H1 (cell line): ENCODE measurements around the gene HMGA1. TPM values are rescaled to one million over a fixed set of nuclear protein-coding genes. Genes with fewer than 3 reads are reported as not detected.

Experiments
- CTCF ChIA-PET: fragments of 300-600 bp; sonication (Branson Sonifier 250); formaldehyde crosslinking; loops from one replicate; lab custom pipeline; 2021; ENCODE audit not compliant: partially characterized antibody; lab: Charles Lee
- POLR2A ChIA-PET: fragments of 300-600 bp; sonication (Branson Sonifier 250); formaldehyde crosslinking; loops from one replicate; lab custom pipeline; 2021; ENCODE audit warnings: inconsistent platforms; ENCODE audit not compliant: partially characterized antibody; lab: Charles Lee
- DNase-seq, 2 experiments: peaks; one replicate each; pipeline versions ENCODE4 v3.0.0 to v3.0.0-alpha.2; 2010 to 2022; ENCODE audit warnings: low spot score in 2 of 2, low read depth in 1 of 2, mixed read lengths in 1 of 2
- FAIRE-seq: peaks from 2 replicates; lab custom pipeline; 2011; peaks lifted over from hg19 to GRCh38; lab: Jason Lieb, UNC
- H2AFZ ChIP-seq: 2 replicates; pipeline ENCODE4 v1.8.1; 2012; ENCODE audit warnings: low read length, inconsistent platforms
- H2AK5ac ChIP-seq: 2 replicates; pipeline ENCODE4 v1.6.1; 2013; ENCODE audit warnings: low read depth, low read length
- H2BK120ac ChIP-seq: replicated peaks from 2 replicates; pipeline ENCODE3; 2013; ENCODE audit warnings: low read depth, low read length, inconsistent platforms
- H2BK12ac ChIP-seq: 2 replicates; pipeline ENCODE4 v1.6.1; 2013; ENCODE audit warnings: low read depth, low read length
- H2BK15ac ChIP-seq: 2 replicates; pipeline ENCODE4 v1.6.1; 2013; ENCODE audit warnings: low read length
- H2BK20ac ChIP-seq: 2 replicates; pipeline ENCODE4 v1.6.1; 2013; ENCODE audit warnings: low read length
- H2BK5ac ChIP-seq: 2 replicates; pipeline ENCODE4 v1.6.1; 2013; ENCODE audit warnings: low read depth, low read length
- H3K14ac ChIP-seq: 2 replicates; pipeline ENCODE4 v1.6.1; 2013; ENCODE audit warnings: inconsistent platforms; ENCODE audit not compliant: insufficient read length
- H3K18ac ChIP-seq: 2 replicates; pipeline ENCODE4 v1.6.1; 2013; ENCODE audit warnings: low read length; ENCODE audit errors: extremely low read depth
- H3K23ac ChIP-seq: 2 replicates; pipeline ENCODE4 v1.6.1; 2013; ENCODE audit warnings: inconsistent platforms; ENCODE audit not compliant: insufficient read length
- H3K23me2 ChIP-seq: 2 replicates; pipeline ENCODE4 v1.6.1; 2013; ENCODE audit warnings: low read depth, low read length
- H3K27ac ChIP-seq: 2 replicates; pipeline ENCODE4 v1.6.1; 2011; ENCODE audit warnings: low read depth, low read length, inconsistent platforms
- H3K27me3 ChIP-seq, 4 experiments: replicated peaks in 1 of 4; 1 replicate in 1 of 4; 2 replicates in 3 of 4; pipeline versions ENCODE4 v1.6.1 to v1.8.1; 2011 to 2013; ENCODE audit warnings: low read length in 3 of 4, mild to moderate bottlenecking in 3 of 4, inconsistent platforms in 2 of 4, mixed read lengths in 2 of 4, moderate library complexity in 1 of 4; ENCODE audit not compliant: control insufficient read depth in 3 of 4, insufficient read depth in 3 of 4; ENCODE audit errors: extremely low read depth in 1 of 4
- H3K36me3 ChIP-seq, 4 experiments: 2 replicates each; pipeline versions ENCODE4 v1.6.1 to v1.8.1; 2011 to 2013; ENCODE audit warnings: mild to moderate bottlenecking in 4 of 4, low read length in 3 of 4, moderate library complexity in 2 of 4, control low read depth in 1 of 4, inconsistent platforms in 1 of 4; ENCODE audit not compliant: insufficient read depth in 4 of 4, control insufficient read depth in 2 of 4
- H3K4ac ChIP-seq: replicated peaks from 2 replicates; pipeline ENCODE3; 2013; ENCODE audit warnings: low read length, low read depth, mixed read lengths, inconsistent platforms; ENCODE audit not compliant: insufficient read length
- H3K4me1 ChIP-seq, 4 experiments: replicated peaks in 1 of 4; 1 replicate in 1 of 4; 2 replicates in 3 of 4; pipeline versions ENCODE4 v1.6.1 to v1.8.1; 2011 to 2013; ENCODE audit warnings: low read length in 3 of 4, inconsistent platforms in 2 of 4, mixed read lengths in 1 of 4; ENCODE audit not compliant: insufficient read depth in 4 of 4, control insufficient read depth in 3 of 4
- H3K4me2 ChIP-seq, 2 experiments: 2 replicates each; pipeline versions ENCODE4 v1.6.1 to v1.8.1; 2011 to 2013; ENCODE audit warnings: low read depth in 2 of 2, low read length in 2 of 2, control low read depth in 1 of 2, inconsistent platforms in 1 of 2, mild to moderate bottlenecking in 1 of 2; ENCODE audit not compliant: insufficient read depth in 1 of 2
- H3K4me3 ChIP-seq, 4 experiments: fragments of 200-600, 300-600 bp in 1 of 4; sonication (generic), shearing (Covaris generic), sonication (Bioruptor Twin) in 1 of 4; 2 replicates each; pipeline versions ENCODE4 v1.5.1 to v1.8.1; 2011 to 2016; ENCODE audit warnings: low read length in 4 of 4, low read depth in 3 of 4, control low read depth in 2 of 4, inconsistent platforms in 2 of 4, mild to moderate bottlenecking in 2 of 4, mixed read lengths in 1 of 4, moderate library complexity in 1 of 4; ENCODE audit not compliant: insufficient read depth in 2 of 4; ENCODE audit errors: extremely low read depth in 1 of 4
- H3K56ac ChIP-seq: replicated peaks from 2 replicates; pipeline ENCODE3; 2013; ENCODE audit warnings: low read depth, mild to moderate bottlenecking, mixed read lengths, low read length, inconsistent platforms; ENCODE audit not compliant: insufficient read length
- H3K79me1 ChIP-seq: 2 replicates; pipeline ENCODE4 v1.6.1; 2013; ENCODE audit warnings: low read depth, low read length, control low read depth
- H3K79me2 ChIP-seq, 2 experiments: 2 replicates each; pipeline versions ENCODE4 v1.6.1 to v1.8.1; 2012 to 2013; ENCODE audit warnings: low read length in 2 of 2, mild to moderate bottlenecking in 2 of 2, inconsistent platforms in 1 of 2; ENCODE audit not compliant: insufficient read depth in 2 of 2, control insufficient read depth in 1 of 2
- H3K9ac ChIP-seq, 4 experiments: replicated peaks in 1 of 4; 1 replicate in 1 of 4; 2 replicates in 3 of 4; pipeline versions ENCODE4 v1.6.1 to v1.8.1; 2011 to 2013; ENCODE audit warnings: low read depth in 3 of 4, low read length in 3 of 4, control low read depth in 2 of 4, mild to moderate bottlenecking in 2 of 4, moderate library complexity in 2 of 4, inconsistent platforms in 1 of 4; ENCODE audit errors: extremely low read depth in 1 of 4
- H3K9me3 ChIP-seq, 2 experiments: 2 replicates each; pipeline versions ENCODE4 v1.6.1 to v1.8.1; 2012 to 2013; ENCODE audit warnings: mild to moderate bottlenecking in 2 of 2, moderate library complexity in 2 of 2, control low read depth in 1 of 2, inconsistent platforms in 1 of 2, low read depth in 1 of 2, low read length in 1 of 2, mixed read lengths in 1 of 2; ENCODE audit not compliant: insufficient read depth in 2 of 2
- H4K20me1 ChIP-seq, 2 experiments: replicated peaks in 1 of 2; 2 replicates each; pipeline versions ENCODE3 to v1.8.1; 2011 to 2013; ENCODE audit warnings: inconsistent platforms in 2 of 2, low read length in 2 of 2, mild to moderate bottlenecking in 1 of 2; ENCODE audit not compliant: insufficient read depth in 2 of 2, control insufficient read depth in 1 of 2
- H4K5ac ChIP-seq: 2 replicates; pipeline ENCODE4 v1.6.1; 2013; ENCODE audit warnings: low read length, low read depth, mixed read lengths, inconsistent platforms; ENCODE audit not compliant: insufficient read length
- H4K8ac ChIP-seq: 2 replicates; pipeline ENCODE4 v1.8.0; 2013; ENCODE audit warnings: mild to moderate bottlenecking, moderate library complexity, low read length, inconsistent platforms; ENCODE audit not compliant: insufficient read depth; ENCODE audit errors: extremely low read depth
- H4K91ac ChIP-seq: replicated peaks from 2 replicates; pipeline ENCODE3; 2013; ENCODE audit warnings: low read length, mixed read lengths, inconsistent platforms; ENCODE audit not compliant: insufficient read length
- CEBPB ChIP-seq: IDR thresholded peaks from 2 replicates; pipeline ENCODE4 v1.6.1; 2012; ENCODE audit warnings: low read depth, low read length
- CHD2 ChIP-seq: IDR thresholded peaks from 2 replicates; pipeline ENCODE4 v1.6.1; 2012; ENCODE audit warnings: low read length, improper control_type of control experiment
- POU5F1 ChIP-seq: IDR thresholded peaks from 2 replicates; pipeline ENCODE4 v1.6.1; 2011; ENCODE audit warnings: low read depth, mild to moderate bottlenecking, low read length, moderate library complexity
- SRF ChIP-seq: IDR thresholded peaks from 2 replicates; pipeline ENCODE4 v1.6.1; 2011; ENCODE audit warnings: mild to moderate bottlenecking, low read depth, low read length, moderate library complexity
- SUZ12 ChIP-seq: fragments of 200-600 bp; sonication (generic); IDR thresholded peaks from 2 replicates; pipeline ENCODE4 v1.6.1; 2012; ENCODE audit warnings: mild to moderate bottlenecking, inconsistent platforms, low read length, moderate library complexity, mixed read lengths
- YY1 ChIP-seq: IDR thresholded peaks from 2 replicates; pipeline ENCODE4 v1.6.1; 2011; ENCODE audit warnings: low read depth, mild to moderate bottlenecking, low read length
- WGBS, 2 experiments: shearing (Covaris generic) in 1 of 2; methylation state at CpG; one replicate each; pipeline versions ENCODE4 v1.1.6 to v1.1.7; 2013 to 2015; ENCODE audit warnings: low lambda C conversion rate in 2 of 2, mixed read lengths in 2 of 2, inconsistent platforms in 1 of 2, low coverage in 1 of 2, missing lambda C conversion rate in 1 of 2; ENCODE audit not compliant: insufficient replicate concordance in 2 of 2, insufficient coverage in 1 of 2, insufficient read length in 1 of 2; ENCODE audit errors: extremely low coverage in 1 of 2, missing lambda C conversion rate in 1 of 2; 5-methylcytosine and 5-hydroxymethylcytosine counted together
- polyA plus RNA-seq, 7 experiments: library from polyadenylated mRNA; depleted of rRNA in 3 of 7; stranded (reverse) in 5 of 7; unstranded in 2 of 7; fragments of >200 nt in 5 of 7; fragments of 200-250 nt in 2 of 7; gene quantifications; 1 replicate in 5 of 7; 2 replicates in 1 of 7; 4 replicates in 1 of 7; pipeline versions ENCODE4 v1.2.1 to v1.2.3, GENCODE V29; 2011 to 2013; ENCODE audit warnings: missing spikeins in 2 of 7, mixed read lengths in 2 of 7
- total RNA-seq: library from RNA; stranded (reverse); fragmentation: NEBNext Ultra II Directional; extraction: Animal tissue kit (Norgen Biotek cat#: 25700); gene quantifications from 2 replicates; pipeline ENCODE4 v1.2.1, GENCODE V29; 2021

The HMGA1 gene
- total and polyA plus RNA-seq, 2 of the 8 experiments (the other 6 are each of a cell fraction or from before 2014, with no cell fraction given), result 1,557 to 2,636 TPM

- H3K27me3 ChIP-seq, result no peaks in the 10 kb centered on the region
- H4K20me1 ChIP-seq, result no peaks in the 10 kb centered on the region
- H3K4me3 ChIP-seq, result no peak overlapping the region
- H2BK15ac ChIP-seq, result no peak overlapping the region
- H3K9ac ChIP-seq, result no peak overlapping the region
- 97% methylated on average over 3 of the region's 3 CpGs; no CpG with 5 or more reads in 1 of the 2 experiments for WGBS, 2 experiments
- H3K23me2 ChIP-seq, result peaks cover 3% of the 10 kb centered on the region; the same call in 1 of the 2 replicates
- H4K8ac ChIP-seq, result no peak overlapping the region
- H2BK5ac ChIP-seq, result peak overlapping the region; percentile 55; the same call in 1 of the 2 replicates
- TF ChIP-seq YY1, result 0 out of 2 replicates have a peak, but pooled peaks have one; percentile 45
- TF ChIP-seq CHD2, result no peak
- TF ChIP-seq SUZ12, result no peak
- no peak for TF ChIP-seq SRF
- no peak for TF ChIP-seq POU5F1
- TF ChIP-seq CEBPB, result no peak
- H2AFZ ChIP-seq, result no peak overlapping the region
- H3K14ac ChIP-seq, result no peak overlapping the region
- H2BK120ac ChIP-seq, result no peak overlapping the region
- no peak overlapping the region for H3K27ac ChIP-seq
- no peak overlapping the region for H2AK5ac ChIP-seq
- no peaks in the 10 kb centered on the region for H3K36me3 ChIP-seq
- no peaks in the 10 kb centered on the region for H3K79me2 ChIP-seq
- CTCF ChIA-PET, result interaction anchor here (1.2 to 3.7 kb wide), 6 partner anchors 9 to 44 kb away, joined by 4 to 30 read pairs (median 6); no protein-coding TSS in a partner anchor
- peaks cover 2 to 9% (median 4%) of the 10 kb centered on the region in 4 experiments; a peak in 4 of 7 replicates for H3K4me1 ChIP-seq
- DNase-seq (no peak), FAIRE-seq (no peak)
- no peak overlapping the region for H4K5ac ChIP-seq
- H2BK20ac ChIP-seq, result peak overlapping the region; percentile 54; the same call in 1 of the 2 replicates
- H3K4ac ChIP-seq, result no peak overlapping the region
- POLR2A ChIA-PET, result interaction anchor here (0.9 to 3.9 kb wide), 6 partner anchors 9 to 43 kb away, joined by 3 to 28 read pairs (median 7); partner anchors contain the start of gene HMGA1
- no peak overlapping the region for H3K4me2 ChIP-seq
- no peaks in the 10 kb centered on the region for H3K9me3 ChIP-seq
- no peak overlapping the region for H3K56ac ChIP-seq
- peak overlapping the region; percentile 75; the same call in 1 of the 2 replicates for H2BK12ac ChIP-seq
- H3K79me1 ChIP-seq, result no peaks in the 10 kb centered on the region
- no peak overlapping the region for H3K18ac ChIP-seq
- H4K91ac ChIP-seq, result no peak overlapping the region
- H3K23ac ChIP-seq, result no peak overlapping the region
Measured at GRCh38 chr6:34205466-34205865, 31.2 kb upstream of the HMGA1 start.
